Right lung (tissue), 5 donors: ENCODE data around the gene RTL5. TPM values are rescaled to one million over a fixed set of nuclear protein-coding genes. Genes with fewer than 3 reads are reported as not detected.
A peak's percentile ranks its signal among the peaks of the same experiment; 100 is the strongest.

Experiments
- DNase-seq, 2 donors: peaks; one replicate each; pipeline ENCODE4 v3.0.0-alpha.2; 2013
- polyA plus RNA-seq, 5 donors: library from polyadenylated mRNA; unstranded; fragments of 120-200 nt; gene quantifications; one replicate each; pipeline versions ENCODE4 v1.2.1 to v1.2.3, GENCODE V29; 2013; ENCODE audit warnings: inconsistent platforms in 1 of 5, low replicate concordance in 1 of 5; ENCODE audit not compliant: insufficient read length in 5 of 5, insufficient read depth in 1 of 5

RTL5 gene
- polyA plus RNA-seq, 5 donors: 20.2 to 29.8 (median 21.2) TPM

DNA sequence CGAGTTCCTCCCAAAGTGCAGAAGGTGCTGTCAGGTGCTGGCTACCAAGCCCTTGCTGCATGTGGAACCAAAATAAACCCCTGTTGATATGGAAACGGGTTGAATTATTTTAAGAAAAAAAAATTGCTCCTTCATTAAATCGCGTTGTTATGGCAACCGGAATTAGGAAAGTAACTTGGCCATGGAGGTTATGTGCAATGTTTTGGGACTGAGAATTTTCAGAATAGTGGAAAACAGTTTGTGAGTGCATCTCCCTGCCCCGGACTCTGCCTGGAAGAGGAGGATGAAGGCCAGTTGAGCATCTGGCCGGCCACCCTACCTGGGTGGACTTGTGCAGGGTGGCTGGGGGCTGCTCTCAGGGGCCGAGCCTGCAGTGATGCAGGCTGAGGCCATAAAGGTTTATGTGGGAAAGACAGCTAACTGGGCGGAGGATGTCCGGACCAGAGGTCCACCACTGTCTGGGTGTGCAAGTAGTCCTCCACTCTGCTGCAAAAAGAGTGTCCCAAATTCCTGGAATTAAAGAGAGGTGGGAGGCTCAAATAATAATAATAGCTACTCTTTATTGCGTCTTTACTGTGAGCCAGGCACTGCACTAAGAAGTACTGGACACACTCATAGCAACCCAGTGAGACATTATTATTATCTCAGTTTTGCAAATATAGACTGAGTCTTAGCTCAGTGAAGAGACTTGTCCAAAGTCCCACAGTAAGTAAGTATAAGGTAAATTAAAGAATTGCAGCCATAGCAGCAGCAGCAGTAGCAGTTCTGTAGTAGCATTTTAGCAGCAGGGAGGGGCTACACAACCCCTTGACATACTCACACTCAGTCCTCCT lies 20.6 kb downstream of the RTL5 start:
- no peak for DNase-seq

DNA sequence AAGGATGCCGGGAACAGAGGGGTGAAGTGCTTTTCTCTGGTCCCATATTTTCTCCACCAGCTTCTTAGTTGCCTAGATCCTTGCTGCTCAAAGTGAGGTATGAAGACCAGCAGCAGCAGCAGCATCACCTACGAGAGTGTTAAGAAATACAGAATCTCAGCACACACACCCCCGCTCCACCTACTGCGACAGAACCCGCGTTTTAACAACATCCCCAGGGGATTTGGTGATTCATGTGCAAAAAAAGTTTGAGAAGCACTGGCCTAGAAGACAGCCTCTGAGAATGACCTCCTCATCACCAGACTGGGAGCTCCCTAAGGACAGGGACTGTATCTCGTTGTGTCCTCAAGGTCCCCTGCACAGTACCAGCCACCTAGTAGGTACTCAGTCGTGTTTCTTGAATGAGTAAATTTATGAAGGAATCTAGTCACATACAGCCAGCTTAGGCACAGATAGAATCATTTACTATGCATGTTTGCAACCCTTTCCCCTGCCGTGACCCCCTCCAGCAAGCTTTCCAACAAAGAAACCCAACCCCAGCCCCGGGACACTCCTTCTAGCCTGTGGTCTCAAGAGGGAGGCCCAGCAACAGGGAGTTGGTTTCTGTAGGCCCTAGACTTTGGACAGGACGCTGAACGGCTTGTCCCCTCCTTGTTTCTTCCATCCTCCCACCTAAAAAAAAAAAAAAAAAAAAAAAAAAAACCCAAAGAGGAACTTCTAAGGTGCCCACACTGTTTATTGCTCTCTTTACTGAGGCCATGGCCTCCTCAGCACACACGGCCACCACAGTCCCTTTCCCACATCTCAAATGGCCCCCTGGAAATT lies 21.5 kb downstream of the RTL5 start:
- DNase-seq: no peak

DNA sequence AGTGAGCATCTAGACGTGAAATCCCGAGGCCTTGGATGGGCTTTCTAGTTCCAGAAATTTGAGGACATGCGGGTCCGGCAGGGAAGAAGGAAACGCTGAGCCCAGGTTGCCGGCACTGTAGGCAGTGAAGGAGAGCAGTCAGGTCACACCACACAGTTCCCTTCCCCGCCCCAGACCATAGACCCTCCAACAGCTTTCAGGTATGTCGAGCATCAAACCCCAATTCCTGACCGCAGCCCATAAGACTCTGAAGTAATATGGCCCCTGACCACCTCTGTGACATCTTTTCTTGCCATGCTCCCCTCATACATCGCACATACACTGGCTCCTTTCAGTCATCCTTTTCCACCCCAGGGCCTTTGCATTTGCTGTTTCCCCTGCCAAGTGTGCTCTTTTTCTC lies 23.0 kb downstream of the RTL5 start:
- DNase-seq: no peak

DNA sequence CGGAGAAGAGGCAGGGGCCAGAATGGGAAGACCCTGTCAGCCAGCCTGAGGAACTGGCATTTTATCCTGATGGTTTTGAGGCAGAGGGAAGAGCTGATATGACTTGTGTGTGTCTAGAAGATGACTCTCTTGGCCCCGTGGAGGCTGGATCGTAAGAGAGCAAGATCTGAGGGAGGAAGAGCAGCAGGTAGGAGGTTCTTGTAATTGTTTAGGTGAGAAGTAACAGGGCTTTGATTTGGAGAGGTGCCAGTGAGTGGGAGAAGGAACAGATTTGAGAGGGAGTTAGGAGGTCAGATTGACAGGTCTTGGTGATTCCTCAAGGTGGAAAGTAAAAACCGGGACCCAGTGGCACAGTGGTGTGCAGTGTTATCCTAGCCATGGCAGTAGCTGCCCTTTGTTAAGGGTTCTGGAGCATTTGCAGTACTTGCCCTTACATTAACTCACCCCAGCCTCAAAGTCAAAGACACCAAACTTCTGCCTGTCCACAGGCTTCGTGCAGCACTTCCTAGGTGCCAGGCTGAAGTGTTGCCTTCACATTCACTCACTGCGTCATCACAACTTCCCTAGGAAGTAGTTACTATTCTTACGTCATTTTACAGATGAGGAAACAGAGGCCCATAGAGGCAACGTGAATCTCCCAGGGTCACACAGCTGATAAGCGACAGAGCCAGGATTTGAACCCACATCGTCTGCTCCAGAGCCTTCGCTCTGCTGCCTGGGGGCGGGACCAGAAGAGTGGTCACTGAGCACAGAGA lies 23.7 kb downstream of the RTL5 start:
- DNase-seq: no peak

DNA sequence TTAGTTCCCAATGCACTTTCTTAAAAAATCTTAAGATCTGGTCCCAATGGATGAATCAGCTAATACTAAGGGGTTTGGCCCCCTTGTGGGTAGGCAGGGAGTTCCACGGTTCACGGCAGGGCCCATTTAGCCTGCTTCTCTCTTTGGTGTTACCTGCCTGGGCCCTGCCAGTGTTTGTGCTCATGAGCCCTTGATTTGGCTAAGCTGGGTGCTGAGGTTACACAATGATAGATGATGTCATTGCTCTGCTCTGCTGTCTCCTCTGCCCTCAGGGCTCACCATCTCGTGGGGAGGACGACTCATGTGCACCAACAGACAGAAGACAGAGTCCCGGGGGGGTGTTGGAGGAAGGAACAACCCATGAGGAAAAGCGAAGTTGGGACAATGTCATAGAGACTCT lies 24.4 kb downstream of the RTL5 start:
- DNase-seq: no peak

- no peak for DNase-seq
Measured at GRCh38 chrX:72105436-72105835, 26.3 kb downstream of the RTL5 start.

DNA sequence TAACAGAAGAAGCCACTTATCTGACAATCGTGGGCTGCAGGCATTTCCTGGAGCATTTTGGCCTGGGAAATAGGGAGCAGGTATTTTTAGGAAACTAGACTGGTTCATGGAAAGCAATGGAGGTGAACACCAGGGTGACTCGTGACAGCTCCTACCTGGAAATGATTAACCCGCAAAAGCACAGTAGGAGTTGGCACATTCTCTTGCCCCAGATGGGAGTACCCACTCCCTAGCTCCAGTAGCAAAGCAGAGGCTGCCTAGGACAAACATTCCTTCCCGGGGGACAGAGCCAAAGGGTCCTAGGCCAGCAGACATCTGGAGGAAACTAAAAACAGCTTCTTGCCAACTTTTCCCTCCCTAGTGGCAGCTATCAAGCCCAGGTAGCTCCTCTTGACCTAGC lies 29.0 kb downstream of the RTL5 start:
- DNase-seq: no peak

GRCh38 chrX:72102126-72102525 lies 29.6 kb downstream of the RTL5 start:
- no peak for DNase-seq

GRCh38 chrX:72101597-72102037 lies 30.1 kb downstream of the RTL5 start:
- no peak for DNase-seq

GRCh38 chrX:72100824-72101351 lies 30.8 kb downstream of the RTL5 start:
- DNase-seq: no peak

GRCh38 chrX:72100051-72100755 lies 31.5 kb downstream of the RTL5 start:
- DNase-seq: no peak

GRCh38 chrX:72097098-72097497 lies 34.6 kb downstream of the RTL5 start:
- no peak for DNase-seq

DNA sequence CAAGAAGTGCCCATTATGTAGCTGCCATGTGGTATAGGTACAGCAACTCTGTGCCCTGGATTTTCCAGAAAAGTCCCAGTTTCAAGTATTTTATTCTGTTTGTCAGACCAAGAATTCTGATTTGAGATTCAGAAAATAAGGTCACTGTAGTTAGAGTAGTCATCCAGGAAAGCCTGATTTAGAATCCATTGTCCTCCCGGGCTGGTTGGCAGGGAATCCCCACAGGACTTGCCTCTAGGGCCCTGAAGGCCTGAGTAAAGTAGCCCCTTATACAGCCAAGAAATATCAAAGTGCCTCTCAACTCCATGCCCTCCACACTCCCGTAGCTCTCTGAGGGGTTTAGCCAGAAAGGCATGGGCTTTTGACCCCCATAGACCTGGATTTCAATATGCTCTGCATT lies 36.3 kb downstream of the RTL5 start:
- DNase-seq: no peak

DNA sequence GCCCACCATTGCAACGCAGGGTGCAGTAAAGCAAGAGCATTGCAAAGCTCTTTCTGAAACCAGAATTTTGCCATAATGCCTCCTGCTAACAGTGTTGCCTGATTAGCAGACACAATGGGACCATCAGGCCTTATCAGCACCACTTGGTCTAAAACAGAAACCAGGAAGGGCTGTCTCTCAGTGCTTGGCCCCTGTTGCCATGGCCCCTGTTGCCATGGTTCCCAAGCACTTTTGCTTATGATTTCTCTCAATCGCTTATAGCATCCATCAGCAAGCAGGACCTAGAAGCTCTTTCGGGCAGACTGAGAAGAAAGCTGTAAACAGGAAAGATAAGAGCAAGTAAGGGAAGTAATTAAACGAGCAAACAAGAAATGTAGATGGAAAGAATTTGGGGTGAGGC lies 36.8 kb downstream of the RTL5 start:
- DNase-seq: peak; percentile 43 to 52

DNA sequence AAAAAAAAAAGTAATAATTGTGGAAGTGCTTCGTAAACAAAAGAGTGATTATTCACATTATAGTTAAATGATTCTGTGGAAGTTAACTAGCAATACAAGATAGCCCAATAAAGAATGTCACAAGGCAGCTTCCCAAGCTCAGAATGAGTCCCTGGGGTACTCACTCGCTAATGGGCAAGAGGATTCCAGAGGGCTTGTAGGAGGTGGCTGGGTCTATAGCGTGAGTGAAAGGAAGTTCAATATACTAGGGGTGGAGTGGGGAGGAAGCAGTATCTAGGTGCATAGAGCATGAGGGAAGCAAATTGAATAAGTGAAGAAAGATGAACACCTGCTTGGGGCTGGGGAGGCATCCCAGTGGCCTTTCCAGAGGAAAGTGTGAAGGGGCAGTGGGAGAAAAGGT lies 42.5 kb downstream of the RTL5 start:
- no peak for DNase-seq

DNA sequence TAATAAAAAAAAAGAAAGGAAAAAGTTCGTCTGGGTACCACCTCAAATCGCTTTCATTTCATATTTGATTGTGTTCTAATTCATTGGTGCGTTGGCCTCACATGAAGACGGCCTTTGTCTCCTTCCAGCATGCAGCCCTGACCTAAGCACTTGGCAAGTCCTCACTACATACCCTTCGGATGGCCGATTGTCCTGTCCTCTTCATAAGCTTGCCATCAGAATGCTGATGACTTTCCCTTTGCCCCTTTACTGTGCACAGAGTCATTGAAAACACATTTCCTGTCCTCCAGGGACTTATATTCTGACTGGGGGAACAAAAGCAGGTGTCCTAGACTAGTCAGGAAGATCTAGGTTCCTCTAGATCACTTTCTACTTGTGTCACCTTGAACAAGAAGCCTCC lies 43.0 kb downstream of the RTL5 start:
- DNase-seq: no peak

GRCh38 chrX:72086995-72087394 lies 44.7 kb downstream of the RTL5 start:
- DNase-seq: no peak

DNA sequence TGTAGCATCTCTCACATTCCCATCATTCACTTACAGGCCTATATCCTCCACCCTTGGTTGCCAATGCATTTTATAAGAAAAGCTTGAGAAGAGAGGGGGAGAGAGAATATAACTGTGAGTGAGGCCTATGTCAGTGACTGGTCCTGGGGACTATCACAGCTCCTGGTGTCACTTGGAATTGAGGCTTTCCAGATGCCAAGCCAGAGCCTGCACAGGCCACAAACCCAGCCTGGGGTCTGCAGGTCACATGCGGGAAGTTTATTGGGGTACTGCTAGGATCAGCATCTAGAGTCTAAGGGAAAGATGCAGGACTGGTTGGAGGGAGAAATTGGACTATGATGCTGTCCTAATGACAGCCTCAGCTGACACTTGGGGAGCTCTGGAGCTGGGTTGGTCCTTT lies 47.6 kb downstream of the RTL5 start:
- DNase-seq: no peak

DNA sequence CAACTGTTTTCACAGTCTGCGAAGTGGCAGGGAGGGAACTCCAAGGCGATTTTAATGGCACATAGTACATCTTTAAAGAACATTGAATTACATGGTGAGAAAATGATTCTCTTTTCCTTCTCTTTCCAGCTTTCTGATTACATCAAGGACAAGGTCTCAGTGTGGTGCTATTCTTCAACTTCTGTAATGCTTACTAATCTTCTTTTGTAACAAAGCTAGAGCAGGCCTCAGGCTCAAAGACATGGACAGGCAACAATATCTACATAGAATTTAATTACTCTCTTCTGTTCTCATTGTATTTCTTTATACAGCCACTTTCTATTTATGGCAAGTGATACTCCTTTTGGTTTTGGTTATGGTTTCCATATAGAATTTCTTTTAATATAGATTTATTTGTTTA lies 48.4 kb downstream of the RTL5 start:
- no peak for DNase-seq

DNA sequence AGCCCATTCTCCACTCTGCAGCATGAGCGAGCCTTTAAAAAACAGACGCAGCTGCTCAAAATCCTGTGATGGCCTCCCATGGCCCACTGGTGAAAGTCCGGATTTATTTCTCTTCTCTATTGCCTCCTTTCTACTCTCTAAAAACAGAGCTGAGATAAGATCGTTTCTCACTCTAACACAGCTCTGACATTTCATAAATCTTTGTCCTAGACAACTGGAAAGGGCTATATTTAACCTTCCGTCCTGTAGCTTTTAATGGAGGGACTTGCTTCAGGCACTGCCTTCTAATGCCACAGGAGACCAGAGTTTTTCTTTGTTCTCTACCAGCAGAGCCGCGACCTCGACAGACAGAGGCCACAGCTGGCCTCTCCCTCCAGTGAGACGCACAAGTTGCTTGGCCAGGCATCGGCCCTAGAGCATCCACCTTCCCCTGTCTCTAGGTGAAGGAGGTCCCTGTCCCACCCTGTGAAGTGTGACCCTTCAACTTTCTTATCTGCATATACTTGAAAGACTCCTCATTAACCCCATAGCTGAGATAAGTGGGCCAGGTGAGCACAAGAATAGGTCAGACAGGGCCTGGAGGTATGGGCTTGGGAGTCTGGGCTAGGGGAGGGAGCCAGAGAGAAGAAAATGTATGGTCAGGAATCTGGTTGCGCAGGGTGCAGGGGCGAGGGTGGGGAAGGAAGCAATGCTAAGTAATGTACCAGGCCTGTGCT lies 50.0 kb downstream of the RTL5 start:
- DNase-seq: no peak

DNA sequence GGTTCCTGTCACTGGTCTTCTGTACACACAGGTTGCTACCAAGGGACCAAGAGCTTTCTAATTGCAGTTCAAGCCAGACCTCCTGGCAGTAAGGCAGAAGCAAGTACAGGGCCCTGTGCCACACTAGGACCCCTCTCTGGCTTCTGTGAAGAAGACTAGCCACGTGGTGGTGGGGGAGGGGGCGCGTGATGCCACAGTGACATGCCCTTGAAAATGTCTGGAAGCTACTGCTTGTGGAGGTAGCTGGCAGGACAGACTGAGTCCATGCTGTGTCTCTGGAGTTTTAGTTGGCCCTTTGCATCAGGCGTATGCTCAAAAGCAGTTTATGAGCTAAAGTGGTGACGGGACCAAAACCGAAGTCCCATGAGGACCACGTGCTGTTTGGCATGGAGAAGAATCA lies 50.9 kb downstream of the RTL5 start:
- no peak for DNase-seq
